ENCODE results near the gene MAF. TPM values are rescaled to one million over a fixed set of nuclear protein-coding genes. Genes with fewer than 3 reads are reported as not detected.

The MAF gene
- total RNA-seq, 1 experiment from 2014 or later = 4.9 TPM

GRCh38 chr16:79589601-79590102, 10.9 kb downstream of the MAF start:
- no peak for TF ChIP-seq CTCF (conservative IDR thresholded peaks at IDR 0.05)
- Histone ChIP-seq H2BK15ac (ENCODE audit: low read depth, low read length) (no peak overlapping the region), H4K91ac (ENCODE audit: insufficient read length, low read depth, low read length) (no peak overlapping the region), H3K79me2 (ENCODE audit: insufficient read depth, low read length) (no peaks in the 10 kb centered on the region), H2BK120ac (ENCODE audit: low read depth, low read length, poor library complexity, severe bottlenecking) (no peak overlapping the region), H4K8ac (replicated peaks; ENCODE audit: insufficient read length, low read depth, low read length) (no peak overlapping the region), H2BK5ac (ENCODE audit: insufficient read length, low read length) (no peak overlapping the region), H3K27me3 (ENCODE audit: insufficient read depth, low read length) (no peaks in the 10 kb centered on the region), H3K18ac (ENCODE audit: insufficient read length, low read depth, low read length) (no peak overlapping the region), H3K23ac (ENCODE audit: insufficient read length, low read depth, low read length) (no peak overlapping the region), H3K23me2 (ENCODE audit: insufficient read length, low read depth, low read length, poor library complexity, severe bottlenecking) (no peaks in the 10 kb centered on the region), H3K4ac (ENCODE audit: low read depth, low read length) (no peak overlapping the region), H3K4me2 (ENCODE audit: insufficient read depth, insufficient read length, low read length) (no peak overlapping the region), H2AK5ac (ENCODE audit: insufficient read length, low read length) (no peak overlapping the region), H3K79me1 (ENCODE audit: insufficient read depth, low read depth, low read length, poor library complexity, severe bottlenecking) (no peaks in the 10 kb centered on the region), H3K4me1 (ENCODE audit: insufficient read depth, low read length) (peaks cover 6% of the 10 kb centered on the region; the same call in 1 of the 2 replicates), H3K9ac (ENCODE audit: extremely low read depth, insufficient read length, low read length) (no peak overlapping the region), H4K5ac (ENCODE audit: insufficient read length, low read depth, low read length) (no peak overlapping the region), H3K14ac (ENCODE audit: insufficient read depth, low read length) (no peak overlapping the region), H2AFZ (ENCODE audit: low read length) (no peak overlapping the region), H2BK12ac (ENCODE audit: insufficient read length, low read depth, low read length) (no peak overlapping the region), H3K27ac (ENCODE audit: insufficient read length, low read depth, low read length) (no peak overlapping the region), H3T11ph (ENCODE audit: low read length) (no peak overlapping the region), H3K9me3 (ENCODE audit: control insufficient read depth, low read depth, low read length) (no peaks in the 10 kb centered on the region), H4K20me1 (ENCODE audit: control insufficient read depth, insufficient read depth, insufficient read length) (peaks cover 3% of the 10 kb centered on the region), H2BK20ac (ENCODE audit: low read depth, low read length, poor library complexity, severe bottlenecking) (no peak overlapping the region), H3K56ac (ENCODE audit: insufficient read length, low read depth, low read length) (no peak overlapping the region)
- H3K9me3 Mint-ChIP-seq = no peaks in the 10 kb centered on the region
- no peaks in the 10 kb centered on the region for H3K36me3 Mint-ChIP-seq (ENCODE audit: insufficient read depth in 1 of 3, low read depth in 3 of 3)
- H3K27me3 Mint-ChIP-seq (ENCODE audit: low read depth) = no peaks in the 10 kb centered on the region; the same call in none of the 2 replicates
- DNase-seq = peak; percentile 56
- no peak overlapping the region for H3K4me3 Mint-ChIP-seq
- no CpG with 5 or more reads among the region's 43 CpGs for WGBS (ENCODE audit: extremely low coverage, insufficient read length, low lambda C conversion rate)
- peaks cover 21 to 52% of the 10 kb centered on the region in 2 experiments for H3K4me1 Mint-ChIP-seq
- H3K27ac Mint-ChIP-seq = no peak overlapping the region
